Hematopoietic multipotent progenitor cell treated with erythropoietin and hydrocortisone succinate and interleukin-3 and kit ligand, for 6 days (in vitro differentiated cells): ENCODE results near the gene FAM210B.
"Not testable (repeated sequence)": the region's sequence is repeated elsewhere in the genome, so short reads cannot be mapped to it uniquely, and the experiment has no call there.

ENCODE experiments used
- DNase-seq: peaks from one replicate; pipeline ENCODE4 v3.0.0-alpha.2; 2015

The FAM210B gene

GRCh38 chr20:56361900-56362299 lies 3.1 kb downstream of the FAM210B start:
- DNase-seq: no peak

- DNase-seq: peak; percentile 98
Measured at GRCh38 chr20:56362833-56363413, 4.1 kb downstream of the FAM210B start.

- DNase-seq: no peak
Measured at GRCh38 chr20:56363491-56363890, 4.7 kb downstream of the FAM210B start.

- no peak for DNase-seq
Measured at GRCh38 chr20:56368351-56369134, 9.8 kb downstream of the FAM210B start.

GRCh38 chr20:56369179-56369578 lies 10.4 kb downstream of the FAM210B start:
- no peak for DNase-seq

GRCh38 chr20:56371977-56372376 lies 13.2 kb downstream of the FAM210B start:
- DNase-seq: no peak

GRCh38 chr20:56372850-56373249 lies 14.1 kb downstream of the FAM210B start:
- DNase-seq: peak; percentile 20

- peak; percentile 82 for DNase-seq
Measured at GRCh38 chr20:56373942-56374341, 15.2 kb downstream of the FAM210B start.

- DNase-seq: no peak
Measured at GRCh38 chr20:56376331-56376730, 17.6 kb downstream of the FAM210B start.

- DNase-seq: no peak
Measured at GRCh38 chr20:56378386-56378785, 19.6 kb downstream of the FAM210B start.

- DNase-seq: no peak
Measured at GRCh38 chr20:56380375-56380774, 21.6 kb downstream of the FAM210B start.

GRCh38 chr20:56381501-56381900 lies 22.7 kb downstream of the FAM210B start:
- DNase-seq: no peak

- DNase-seq: no peak
Measured at GRCh38 chr20:56382696-56383095, 23.9 kb downstream of the FAM210B start.

- no peak for DNase-seq
Measured at GRCh38 chr20:56383334-56383733, 24.6 kb downstream of the FAM210B start.

- DNase-seq: no peak
Measured at GRCh38 chr20:56385130-56385529, 26.4 kb downstream of the FAM210B start.

- no peak for DNase-seq
Measured at GRCh38 chr20:56386219-56386618, 27.4 kb downstream of the FAM210B start.

- DNase-seq: no peak
Measured at GRCh38 chr20:56388882-56389281, 30.1 kb downstream of the FAM210B start.

- no peak for DNase-seq
Measured at GRCh38 chr20:56389807-56390206, 31.0 kb downstream of the FAM210B start.

GRCh38 chr20:56390396-56390795 lies 31.6 kb downstream of the FAM210B start:
- DNase-seq: not testable (repeated sequence)

- DNase-seq: peak; percentile 23
Measured at GRCh38 chr20:56391037-56391436, 32.3 kb downstream of the FAM210B start.

- peak; percentile 32 for DNase-seq
Measured at GRCh38 chr20:56391596-56392131, 32.9 kb downstream of the FAM210B start.

- DNase-seq: peak; percentile 99
Measured at GRCh38 chr20:56392132-56392880, 33.5 kb downstream of the FAM210B start, which contains the start of the genes AURKA and CSTF1. AURKA (minus strand) TSS chr20:56392215; CDS start chr20:56388197, 4,018 bp downstream. CSTF1 (plus strand) TSS chr20:56392645; CDS start chr20:56395553, 2,908 bp downstream.

- DNase-seq: peak; percentile 58
Measured at GRCh38 chr20:56392881-56393482, 34.2 kb downstream of the FAM210B start.
